DND-41 (cell line): ENCODE results near the gene VWA8.

ENCODE experiments used
- CTCF ChIP-seq: IDR thresholded peaks from 2 replicates; pipeline ENCODE4 v1.5.1; 2012; ENCODE audit warnings: borderline replicate concordance, low read length, moderate library complexity, mild to moderate bottlenecking; ENCODE audit not compliant: poor library complexity, severe bottlenecking; ENCODE audit errors: extremely low read depth
- EZH2 ChIP-seq: IDR thresholded peaks from 3 replicates; pipeline ENCODE4 v1.6.1; 2012; ENCODE audit warnings: borderline replicate concordance, low read depth, mild to moderate bottlenecking, moderate library complexity, low read length, inconsistent platforms; ENCODE audit not compliant: severe bottlenecking

GRCh38 chr13:41674246-41674645, 286.7 kb downstream of the VWA8 start:
- TF ChIP-seq CTCF (no peak), EZH2 (no peak)
